Activated CD8-positive, alpha-beta T cell treated with anti-CD3 and anti-CD28 coated beads for 36 hours (primary cell): ENCODE results near the gene PDXP. TPM values are rescaled to one million over a fixed set of nuclear protein-coding genes. Genes with fewer than 3 reads are reported as not detected.

Experiments
- ATAC-seq: fragments of 200-7000 bp; cut with Tn5 transposase; one replicate; pipeline ENCODE4 v1.10.0; 2021; ENCODE audit warnings: mild to moderate bottlenecking, moderate library complexity
- CTCF ChIA-PET: fragments of 350-600 bp; sonication (Branson Sonifier 250); formaldehyde crosslinking; loops from one replicate; lab custom pipeline; 2021; ENCODE audit warnings: antibody characterized with exemption; lab: Charles Lee
- POLR2A ChIA-PET: fragments of 350-600 bp; sonication (Branson Sonifier 250); formaldehyde crosslinking; loops from one replicate; lab custom pipeline; 2021; ENCODE audit warnings: antibody characterized with exemption; lab: Charles Lee
- DNase-seq: peaks from one replicate; pipeline ENCODE4 v3.0.0-alpha.2; 2020
- H3K27ac Mint-ChIP-seq: one replicate; pipeline ENCODE4 v1.8.0; 2021; ENCODE audit warnings: mild to moderate bottlenecking, mixed read lengths
- H3K27me3 Mint-ChIP-seq: one replicate; pipeline ENCODE4 v1.8.0; 2021; ENCODE audit warnings: mixed read lengths
- H3K36me3 Mint-ChIP-seq: one replicate; pipeline ENCODE4 v1.8.0; 2021; ENCODE audit warnings: low read depth, mixed read lengths
- H3K4me1 Mint-ChIP-seq: one replicate; pipeline ENCODE4 v1.8.0; 2021; ENCODE audit warnings: low read depth, mixed read lengths
- H3K4me3 Mint-ChIP-seq: one replicate; pipeline ENCODE4 v1.8.0; 2021; ENCODE audit warnings: mild to moderate bottlenecking, moderate library complexity, mixed read lengths
- H3K9me3 Mint-ChIP-seq: one replicate; pipeline ENCODE4 v1.8.0; 2021; ENCODE audit warnings: mixed read lengths
- CTCF ChIP-seq: fragments of 200-600 bp; IDR thresholded peaks from one replicate; pipeline ENCODE4 v1.8.0; 2022; ENCODE audit warnings: antibody characterized with exemption, mild to moderate bottlenecking
- intact Hi-C: fragments of 100-400 bp; cut with micrococcal nuclease; formaldehyde crosslinking; loops from one replicate; pipeline ENCODE4 v1.10.0; 2022
- total RNA-seq, 2 experiments: library from RNA; stranded (reverse); gene quantifications; one replicate each; pipeline ENCODE4 v1.2.3, GENCODE V29; 2021

PDXP gene
- total RNA-seq, 2 experiments from 2014 or later: 51.3 to 51.5 TPM

GRCh38 chr22:37677493-37677974 is 19.0 kb downstream of the PDXP start:
- DNase-seq (no peak), ATAC-seq (peak; percentile 22)
- intact Hi-C loops: loop anchor here (5.0 kb wide), 1 partner anchor 40 kb away; the partner anchor contains the start of gene SH3BP1
- Mint-ChIP-seq H3K27me3 (no peaks in the 10 kb centered on the region), H3K9me3 (no peaks in the 10 kb centered on the region), H3K4me3 (peak overlapping the region; percentile 77), H3K36me3 (peaks cover 4% of the 10 kb centered on the region), H3K27ac (peak overlapping the region; percentile 91), H3K4me1 (peaks cover 64% of the 10 kb centered on the region)
- POLR2A ChIA-PET: interaction anchor here (0.7 to 8.2 kb wide), 10 partner anchors 9 to 69 kb away, joined by 3 to 49 read pairs (median 8); partner anchors contain the start of genes GGA1, NOL12 and PDXP
- CTCF ChIA-PET: interaction anchor here (1.7 to 68.1 kb wide), 3 partner anchors 16 to 52 kb away, joined by 5 to 1770 read pairs (median 9); partner anchors contain the start of genes GGA1, PDXP and SH3BP1
- no peak for TF ChIP-seq CTCF

DNA sequence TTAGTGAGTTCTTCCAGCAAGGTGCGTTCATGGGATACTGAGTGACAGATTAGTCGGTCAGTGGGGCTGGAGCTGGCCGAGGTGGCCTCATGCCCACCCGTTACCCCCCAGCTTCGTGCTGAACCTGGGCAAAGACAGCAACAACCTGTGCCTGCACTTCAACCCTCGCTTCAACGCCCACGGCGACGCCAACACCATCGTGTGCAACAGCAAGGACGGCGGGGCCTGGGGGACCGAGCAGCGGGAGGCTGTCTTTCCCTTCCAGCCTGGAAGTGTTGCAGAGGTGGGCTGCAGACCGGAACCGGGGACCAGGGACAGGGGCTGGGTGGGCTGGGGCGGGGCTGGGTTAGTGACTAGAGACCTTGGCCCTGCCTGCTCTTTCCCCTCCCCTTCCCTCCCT is 19.8 kb downstream of the PDXP start:
- ChIA-PET POLR2A (interaction anchor here (0.7 to 3.4 kb wide), 5 partner anchors 8 to 173 kb away, joined by 3 to 13 read pairs (median 3); partner anchors contain the start of gene NOL12), CTCF (interaction anchor here (1.7 to 68.1 kb wide), 2 partner anchors 17 to 53 kb away, joined by 5 to 1770 read pairs; partner anchors contain the start of genes GGA1 and SH3BP1)
- ATAC-seq (no peak), DNase-seq (no peak)
- Mint-ChIP-seq H3K36me3 (peaks cover 4% of the 10 kb centered on the region), H3K4me1 (peaks cover 56% of the 10 kb centered on the region), H3K9me3 (no peaks in the 10 kb centered on the region), H3K27me3 (no peaks in the 10 kb centered on the region), H3K27ac (peak overlapping the region; percentile 70), H3K4me3 (no peak overlapping the region)
- TF ChIP-seq CTCF: no peak
- intact Hi-C loops: loop anchor here (5.0 kb wide), 1 partner anchor 41 kb away; the partner anchor contains the start of gene SH3BP1

- H3K27me3 Mint-ChIP-seq: no peaks in the 10 kb centered on the region
- TF ChIP-seq CTCF: no peak
- ChIA-PET CTCF (interaction anchor here (4.3 to 68.1 kb wide), 3 partner anchors 8 to 54 kb away, joined by 23 to 1770 read pairs (median 74); partner anchors contain the start of genes GGA1, PDXP and SH3BP1), POLR2A (no interaction called here)
- H3K9me3 Mint-ChIP-seq: no peaks in the 10 kb centered on the region
- peaks cover 4% of the 10 kb centered on the region for H3K36me3 Mint-ChIP-seq
- intact Hi-C loops: loop anchor here (5.0 kb wide), 1 partner anchor 42 kb away; the partner anchor contains the start of gene SH3BP1
- peaks cover 45% of the 10 kb centered on the region for H3K4me1 Mint-ChIP-seq
- no peak for ATAC-seq
- no peak for DNase-seq
- peak overlapping the region; percentile 35 for H3K27ac Mint-ChIP-seq
- no peak overlapping the region for H3K4me3 Mint-ChIP-seq
These were observed 21.1 kb downstream of the PDXP start for GRCh38 chr22:37679670-37680069.

GRCh38 chr22:37680191-37680851 is 21.8 kb downstream of the PDXP start:
- CTCF ChIA-PET: interaction anchor here (0.9 to 68.1 kb wide), 6 partner anchors 9 to 113 kb away, joined by 3 to 1770 read pairs (median 20); partner anchors contain the start of genes GGA1, PDXP and SH3BP1
- intact Hi-C loops: no loop called here

More at GRCh38 chr22:37680191-37680851, 21.8 kb downstream of the PDXP start:
- POLR2A ChIA-PET: interaction anchor here (0.8 to 1.7 kb wide), 2 partner anchors 23 to 63 kb away, joined by 4 to 7 read pairs; no protein-coding TSS in a partner anchor
- DNase-seq: no peak
- Mint-ChIP-seq H3K36me3 (peaks cover 4% of the 10 kb centered on the region), H3K9me3 (no peaks in the 10 kb centered on the region), H3K27ac (peak overlapping the region; percentile 35), H3K27me3 (no peaks in the 10 kb centered on the region), H3K4me3 (no peak overlapping the region), H3K4me1 (peaks cover 39% of the 10 kb centered on the region)
- ATAC-seq: no peak
- no peak for TF ChIP-seq CTCF
